Measurements from ENCODE around the gene UBTFL1.

UBTFL1 gene

GRCh38 chr11:90124371-90124770 lies 38.6 kb downstream of the UBTFL1 start:
- H3K4me3 ChIP-seq (ENCODE audit: low read depth, low read length, poor library complexity, severe bottlenecking): no peak overlapping the region
- no peak overlapping the region for H2AFZ ChIP-seq (ENCODE audit: low read length)
- H3K27me3 ChIP-seq (ENCODE audit: insufficient read depth, low read length): no peaks in the 10 kb centered on the region
- H3K36me3 ChIP-seq (ENCODE audit: insufficient read depth, low read length): no peaks in the 10 kb centered on the region
- no peak overlapping the region for H3K27ac ChIP-seq (ENCODE audit: low read depth, low read length, poor library complexity, severe bottlenecking)
- no peak overlapping the region for H3K9ac ChIP-seq (ENCODE audit: low read length)
- no peak overlapping the region for H3K4me2 ChIP-seq (ENCODE audit: low read length)
- no peaks in the 10 kb centered on the region for H3K9me2 ChIP-seq (ENCODE audit: low read depth, low read length)
- no peaks in the 10 kb centered on the region for H3K9me3 ChIP-seq (ENCODE audit: low read length)
- TF ChIP-seq EZH2 (IDR thresholded peaks at IDR 0.05; ENCODE audit: borderline replicate concordance, low read length) (no peak), CTCF (IDR thresholded peaks at IDR 0.05; ENCODE audit: low read length) (no peak)
- H3K79me2 ChIP-seq (ENCODE audit: insufficient read depth, low read length): no peaks in the 10 kb centered on the region
- no peaks in the 10 kb centered on the region for H3K4me1 ChIP-seq (ENCODE audit: insufficient read depth, low read length, severe bottlenecking)
- H3F3A ChIP-seq (ENCODE audit: insufficient read depth, low read length): no peaks in the 10 kb centered on the region
- H4K20me1 ChIP-seq (ENCODE audit: insufficient read depth, low read length): no peaks in the 10 kb centered on the region

- no peak overlapping the region for H3K9ac ChIP-seq (ENCODE audit: low read length)
- no peaks in the 10 kb centered on the region for H3K36me3 ChIP-seq (ENCODE audit: insufficient read depth, low read length)
- H3F3A ChIP-seq (ENCODE audit: insufficient read depth, low read length): no peaks in the 10 kb centered on the region
- no peak overlapping the region for H3K4me3 ChIP-seq (ENCODE audit: low read depth, low read length, poor library complexity, severe bottlenecking)
- H3K79me2 ChIP-seq (ENCODE audit: insufficient read depth, low read length): no peaks in the 10 kb centered on the region
- H3K4me2 ChIP-seq (ENCODE audit: low read length): no peak overlapping the region
- no peak overlapping the region for H2AFZ ChIP-seq (ENCODE audit: low read length)
- H4K20me1 ChIP-seq (ENCODE audit: insufficient read depth, low read length): no peaks in the 10 kb centered on the region
- no peaks in the 10 kb centered on the region for H3K9me3 ChIP-seq (ENCODE audit: low read length)
- TF ChIP-seq CTCF (IDR thresholded peaks at IDR 0.05; ENCODE audit: low read length) (no peak), EZH2 (IDR thresholded peaks at IDR 0.05; ENCODE audit: borderline replicate concordance, low read length) (no peak)
- H3K27me3 ChIP-seq (ENCODE audit: insufficient read depth, low read length): no peaks in the 10 kb centered on the region
- no peaks in the 10 kb centered on the region for H3K9me2 ChIP-seq (ENCODE audit: low read depth, low read length)
- no peaks in the 10 kb centered on the region for H3K4me1 ChIP-seq (ENCODE audit: insufficient read depth, low read length, severe bottlenecking)
- H3K27ac ChIP-seq (ENCODE audit: low read depth, low read length, poor library complexity, severe bottlenecking): no peak overlapping the region
Measured at GRCh38 chr11:90124946-90125345, 39.2 kb downstream of the UBTFL1 start.

GRCh38 chr11:90133560-90134477 lies 48.1 kb downstream of the UBTFL1 start:
- Histone ChIP-seq H3K4me2 (ENCODE audit: low read length) (no peak overlapping the region), H2AFZ (ENCODE audit: low read length) (no peak overlapping the region), H4K20me1 (ENCODE audit: insufficient read depth, low read length) (no peaks in the 10 kb centered on the region), H3K9me2 (ENCODE audit: low read depth, low read length) (no peaks in the 10 kb centered on the region), H3K36me3 (ENCODE audit: insufficient read depth, low read length) (no peaks in the 10 kb centered on the region), H3F3A (ENCODE audit: insufficient read depth, low read length) (no peaks in the 10 kb centered on the region), H3K27ac (ENCODE audit: low read depth, low read length, poor library complexity, severe bottlenecking) (no peak overlapping the region), H3K9me3 (ENCODE audit: low read length) (no peaks in the 10 kb centered on the region), H3K79me2 (ENCODE audit: insufficient read depth, low read length) (no peaks in the 10 kb centered on the region), H3K4me1 (ENCODE audit: insufficient read depth, low read length, severe bottlenecking) (no peaks in the 10 kb centered on the region), H3K27me3 (ENCODE audit: insufficient read depth, low read length) (0 out of 2 replicates have a peak, but pooled peaks cover 3% of the 10 kb centered on the region), H3K4me3 (ENCODE audit: low read depth, low read length, poor library complexity, severe bottlenecking) (no peak overlapping the region), H3K9ac (ENCODE audit: low read length) (no peak overlapping the region)
- no peak for TF ChIP-seq EZH2 (IDR thresholded peaks at IDR 0.05; ENCODE audit: borderline replicate concordance, low read length)
- TF ChIP-seq CTCF (IDR thresholded peaks at IDR 0.05; ENCODE audit: low read length): no peak
